ENCODE data around the gene LIN7C.

- TF ChIP-seq, protein P1, sequence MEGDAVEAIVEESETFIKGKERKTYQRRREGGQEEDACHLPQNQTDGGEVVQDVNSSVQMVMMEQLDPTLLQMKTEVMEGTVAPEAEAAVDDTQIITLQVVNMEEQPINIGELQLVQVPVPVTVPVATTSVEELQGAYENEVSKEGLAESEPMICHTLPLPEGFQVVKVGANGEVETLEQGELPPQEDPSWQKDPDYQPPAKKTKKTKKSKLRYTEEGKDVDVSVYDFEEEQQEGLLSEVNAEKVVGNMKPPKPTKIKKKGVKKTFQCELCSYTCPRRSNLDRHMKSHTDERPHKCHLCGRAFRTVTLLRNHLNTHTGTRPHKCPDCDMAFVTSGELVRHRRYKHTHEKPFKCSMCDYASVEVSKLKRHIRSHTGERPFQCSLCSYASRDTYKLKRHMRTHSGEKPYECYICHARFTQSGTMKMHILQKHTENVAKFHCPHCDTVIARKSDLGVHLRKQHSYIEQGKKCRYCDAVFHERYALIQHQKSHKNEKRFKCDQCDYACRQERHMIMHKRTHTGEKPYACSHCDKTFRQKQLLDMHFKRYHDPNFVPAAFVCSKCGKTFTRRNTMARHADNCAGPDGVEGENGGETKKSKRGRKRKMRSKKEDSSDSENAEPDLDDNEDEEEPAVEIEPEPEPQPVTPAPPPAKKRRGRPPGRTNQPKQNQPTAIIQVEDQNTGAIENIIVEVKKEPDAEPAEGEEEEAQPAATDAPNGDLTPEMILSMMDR (IDR thresholded peaks at IDR 0.05): no peak
- no peak for TF ChIP-seq EZH2 (IDR thresholded peaks at IDR 0.05; ENCODE audit: borderline replicate concordance, insufficient read depth, low read depth, low read length, poor library complexity, severe bottlenecking)
Observed at GRCh38 chr11:27455667-27456066, 50.9 kb downstream of the LIN7C start.
